NCI-H510A treated with DMSO at 0.1 percent for 48 hours (cell line): ENCODE measurements around the gene TEX29.

ENCODE experiments used
- DNase-seq: peaks from one replicate; lab custom pipeline; 2025; lab: John Stamatoyannopoulos, UW

TEX29 gene

DNA sequence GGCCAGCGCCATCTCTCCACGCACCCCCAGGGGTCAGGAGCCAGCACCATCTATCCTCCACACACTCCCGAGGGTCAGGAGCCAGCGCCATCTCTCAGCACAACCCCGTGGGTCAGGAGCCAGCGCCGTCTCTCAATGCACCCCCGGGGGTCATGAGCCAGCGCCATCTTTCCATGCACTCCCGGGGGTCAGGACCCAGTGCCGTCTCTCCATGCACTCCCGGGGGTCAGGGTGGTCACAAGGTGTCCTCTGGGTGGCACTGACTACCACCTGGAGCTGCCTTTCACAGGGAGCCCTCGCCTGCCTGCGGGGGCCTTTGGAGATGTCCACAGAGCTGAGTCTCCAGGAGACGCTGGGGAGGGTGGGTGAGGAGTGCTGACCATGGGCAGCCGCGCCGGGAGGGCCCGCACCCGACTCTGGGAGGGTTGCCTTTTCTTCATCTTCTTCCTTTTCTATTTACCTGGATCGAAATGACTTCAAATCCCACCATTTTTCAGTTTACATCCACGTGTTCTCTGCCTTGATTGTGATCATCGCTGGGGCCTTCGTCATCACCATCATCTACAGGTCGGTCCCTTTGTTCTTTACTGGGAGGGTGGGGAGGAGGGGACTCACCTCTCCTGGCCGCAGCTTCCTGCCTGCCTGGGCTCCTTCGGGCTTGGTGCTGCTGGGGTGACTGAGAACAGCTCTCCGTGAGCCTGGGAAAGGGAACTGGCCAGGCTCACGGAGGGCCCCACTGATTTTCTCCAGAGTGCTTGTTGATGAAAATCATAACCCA is 19.1 kb downstream of the TEX29 start:
- no peak for DNase-seq

GRCh38 chr13:111341886-111342285 is 21.4 kb downstream of the TEX29 start:
- DNase-seq = no peak

DNA sequence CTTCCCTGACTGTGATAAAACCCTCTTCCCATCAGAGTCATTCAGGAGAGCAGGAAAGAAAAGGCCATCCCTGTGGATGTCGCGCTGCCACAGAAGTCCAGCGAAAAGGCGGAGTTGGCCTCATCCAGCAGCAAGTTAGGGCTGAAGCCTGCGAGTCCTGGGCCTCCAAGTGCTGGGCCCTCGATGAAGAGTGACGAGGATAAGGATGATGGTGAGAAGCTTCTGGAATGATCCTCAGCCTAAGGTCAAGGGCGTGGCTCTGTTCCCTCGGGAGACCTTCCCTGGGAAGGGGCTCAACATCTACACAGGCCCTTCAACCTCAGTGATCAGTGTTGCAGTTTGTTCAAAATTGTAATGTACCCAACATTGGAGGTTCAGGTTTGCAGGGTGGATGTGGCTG is 22.3 kb downstream of the TEX29 start:
- no peak for DNase-seq

- no peak for DNase-seq
Observed at GRCh38 chr13:111343186-111343805, 22.9 kb downstream of the TEX29 start.

DNA sequence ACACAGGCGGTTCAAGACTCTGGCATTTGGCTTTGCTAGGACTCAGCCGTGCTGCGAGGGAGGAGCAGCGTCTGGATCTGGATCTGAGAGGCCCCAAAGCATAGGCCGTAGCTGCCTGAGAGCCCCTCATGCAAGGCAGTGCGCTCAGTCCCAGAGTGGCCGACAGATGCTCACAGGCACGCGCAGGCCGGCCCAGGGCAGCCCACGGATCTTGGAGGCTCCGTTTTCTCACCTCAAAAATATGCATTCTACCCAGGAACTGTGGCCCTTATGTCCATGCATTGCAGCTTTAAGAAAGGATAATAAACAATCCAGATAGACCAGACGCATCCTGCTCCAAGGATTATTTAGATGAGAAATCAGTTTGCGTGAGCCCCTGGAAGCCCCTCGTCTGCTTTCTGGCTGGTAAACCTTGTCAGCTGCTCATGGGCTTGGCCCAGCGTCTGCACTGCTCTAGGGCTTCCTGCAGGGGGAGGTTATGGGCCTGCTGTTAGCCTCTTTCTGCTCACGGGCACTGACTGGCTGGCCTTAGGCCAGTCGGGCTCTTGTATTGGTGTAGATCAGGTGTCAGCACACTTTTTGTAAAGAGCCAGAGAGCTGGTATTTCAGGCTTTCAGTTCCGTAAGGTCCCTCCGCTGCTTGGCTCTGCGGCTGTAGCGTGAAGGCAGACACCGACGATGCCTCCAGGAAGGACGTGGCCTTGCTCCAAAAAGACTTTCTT is 24.2 kb downstream of the TEX29 start:
- peak; percentile 90 for DNase-seq

DNA sequence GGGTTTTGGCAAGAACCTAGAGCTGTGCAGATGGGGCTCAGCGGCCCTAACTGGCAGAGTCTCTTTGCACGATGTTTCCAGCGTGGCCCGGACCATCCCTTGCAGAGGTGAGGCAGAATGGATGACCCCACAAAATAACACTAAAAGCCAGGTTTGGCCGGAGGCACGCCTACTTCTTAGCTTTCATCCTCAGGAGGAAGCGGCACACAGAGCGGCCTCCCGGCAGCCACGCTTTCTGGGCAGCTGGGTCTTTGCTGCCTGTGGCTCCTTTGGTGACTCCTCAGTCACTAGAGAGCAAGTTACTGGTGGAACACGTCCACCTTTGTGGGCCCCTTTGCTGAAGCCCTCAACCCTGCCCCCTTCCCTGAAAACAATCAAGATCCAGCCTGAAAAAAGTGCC is 25.2 kb downstream of the TEX29 start:
- no peak for DNase-seq

- DNase-seq = no peak
Observed at GRCh38 chr13:111346101-111346680, 25.7 kb downstream of the TEX29 start.

DNA sequence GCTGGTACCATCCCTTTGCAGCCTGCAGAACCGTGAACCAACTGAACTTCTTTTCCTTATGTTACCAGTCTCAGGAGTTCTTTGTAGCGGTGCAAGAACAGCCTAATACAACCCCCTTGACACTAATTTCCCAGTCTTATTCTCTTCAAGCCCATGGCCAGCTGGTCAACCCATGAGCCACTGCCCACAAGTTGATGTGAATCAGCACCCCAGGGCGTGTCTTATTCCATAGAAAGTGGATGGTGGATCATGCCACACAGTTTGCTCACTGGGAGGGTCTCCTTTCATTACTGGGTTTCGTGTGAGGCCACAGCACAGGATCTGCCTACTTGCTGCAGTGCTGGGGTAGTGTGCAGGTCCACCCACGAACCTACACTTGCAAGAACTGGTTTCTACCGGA is 27.0 kb downstream of the TEX29 start:
- DNase-seq = no peak

- DNase-seq = no peak
Observed at GRCh38 chr13:111353508-111353907, 33.1 kb downstream of the TEX29 start.

DNA sequence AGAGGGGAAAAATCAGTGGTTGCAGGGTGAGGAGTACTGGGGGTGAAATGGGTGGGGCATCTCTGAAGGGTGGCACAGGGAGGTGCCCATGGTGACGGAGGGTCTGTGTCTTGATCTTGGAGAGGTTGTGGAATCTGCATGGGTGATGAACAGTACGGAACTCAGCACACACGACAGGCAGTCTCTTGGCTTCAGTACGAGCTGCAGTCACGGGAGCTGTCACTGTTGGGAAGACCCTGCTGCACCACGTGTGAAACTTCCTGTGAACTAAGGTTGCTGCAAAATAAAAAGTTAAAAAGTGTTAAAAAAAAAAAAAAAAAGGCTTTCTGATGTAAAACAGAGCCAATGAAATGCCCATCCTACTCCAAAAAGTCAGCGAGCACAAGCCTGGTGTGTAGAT is 34.3 kb downstream of the TEX29 start:
- no peak for DNase-seq

- DNase-seq = no peak
Observed at GRCh38 chr13:111356795-111357194, 36.4 kb downstream of the TEX29 start.

GRCh38 chr13:111359237-111359915 is 38.9 kb downstream of the TEX29 start:
- no peak for DNase-seq

GRCh38 chr13:111359930-111360329 is 39.5 kb downstream of the TEX29 start:
- no peak for DNase-seq

- no peak for DNase-seq
Observed at GRCh38 chr13:111360452-111360851, 40.0 kb downstream of the TEX29 start.

GRCh38 chr13:111361046-111361872 is 40.8 kb downstream of the TEX29 start:
- DNase-seq = no peak

DNA sequence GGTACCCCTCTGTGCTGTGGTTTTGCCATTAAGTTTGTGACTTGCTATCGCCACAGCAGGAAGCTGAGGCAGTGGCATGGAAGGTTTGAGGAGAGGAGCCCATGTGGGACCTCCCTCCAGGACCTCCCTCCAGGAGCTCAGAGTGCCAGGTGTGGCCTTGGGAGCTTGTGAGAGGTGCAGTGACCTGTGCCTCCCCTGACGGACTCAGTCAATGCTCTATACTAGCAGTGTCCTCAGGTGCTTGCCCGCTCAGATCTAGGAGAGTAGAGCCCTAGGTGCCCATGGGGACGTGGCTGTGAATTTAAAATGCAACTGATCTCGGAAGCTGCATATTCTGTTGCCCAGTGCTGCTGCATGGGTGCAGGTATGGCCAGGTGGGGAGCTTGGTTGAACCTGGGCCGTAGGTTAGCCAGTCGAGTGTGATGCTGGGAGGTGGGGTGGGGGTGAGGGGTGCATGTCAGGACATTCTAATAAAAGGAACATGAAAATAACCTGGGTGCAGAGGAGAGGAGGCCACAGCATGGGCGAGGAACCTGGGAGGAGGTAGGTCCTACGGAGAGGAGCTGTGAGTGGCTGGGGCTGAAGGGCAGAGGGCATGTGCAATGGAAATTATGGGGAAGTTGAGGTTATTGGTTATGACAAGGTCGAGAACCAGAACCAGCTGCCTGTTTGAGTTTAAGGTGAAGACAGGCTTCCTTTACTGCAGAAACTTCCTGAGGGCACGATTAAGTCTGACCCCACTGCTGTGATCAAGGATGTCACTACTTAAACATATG is 41.6 kb downstream of the TEX29 start:
- DNase-seq = no peak

DNA sequence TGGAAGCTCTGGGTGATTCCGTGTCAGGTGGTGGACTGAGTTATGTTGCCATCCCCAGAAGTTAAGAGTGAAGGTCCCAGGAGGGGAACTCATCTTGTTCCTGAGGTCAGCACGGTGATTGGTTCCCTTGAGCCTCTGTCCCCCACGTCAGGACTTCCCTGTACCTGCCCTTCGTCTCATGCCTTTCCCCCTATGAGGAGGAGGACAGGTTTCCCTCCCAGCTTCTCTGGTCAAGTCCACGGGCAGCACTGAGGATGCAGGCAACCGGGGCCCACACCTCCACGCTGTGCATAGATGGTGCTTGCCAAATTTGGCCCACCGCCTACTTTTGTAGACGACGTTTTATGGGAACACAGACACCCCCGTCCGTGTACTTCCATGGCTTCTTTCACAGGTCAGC is 42.7 kb downstream of the TEX29 start:
- DNase-seq = no peak

DNA sequence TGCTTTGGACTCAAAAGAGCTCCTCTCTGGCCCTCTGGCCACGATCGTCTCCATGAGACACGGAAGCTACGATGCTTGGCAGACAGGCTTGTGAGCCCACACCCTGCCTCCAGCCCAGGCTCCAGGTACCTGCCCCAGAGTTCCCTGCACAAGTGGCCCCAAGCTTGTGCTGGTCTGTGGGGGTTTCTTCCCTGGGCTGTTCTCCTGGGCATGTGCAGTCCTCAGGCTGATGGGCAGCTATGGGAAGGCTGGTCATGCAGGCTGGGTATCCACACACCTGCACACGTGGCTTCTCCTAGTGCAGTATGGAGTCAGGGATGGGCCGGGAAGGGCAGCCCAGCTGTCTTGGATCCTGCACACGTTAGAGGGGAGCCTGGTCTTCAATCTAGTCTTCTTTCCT is 43.1 kb downstream of the TEX29 start:
- no peak for DNase-seq

GRCh38 chr13:111365149-111366005 is 44.9 kb downstream of the TEX29 start:
- DNase-seq = no peak

DNA sequence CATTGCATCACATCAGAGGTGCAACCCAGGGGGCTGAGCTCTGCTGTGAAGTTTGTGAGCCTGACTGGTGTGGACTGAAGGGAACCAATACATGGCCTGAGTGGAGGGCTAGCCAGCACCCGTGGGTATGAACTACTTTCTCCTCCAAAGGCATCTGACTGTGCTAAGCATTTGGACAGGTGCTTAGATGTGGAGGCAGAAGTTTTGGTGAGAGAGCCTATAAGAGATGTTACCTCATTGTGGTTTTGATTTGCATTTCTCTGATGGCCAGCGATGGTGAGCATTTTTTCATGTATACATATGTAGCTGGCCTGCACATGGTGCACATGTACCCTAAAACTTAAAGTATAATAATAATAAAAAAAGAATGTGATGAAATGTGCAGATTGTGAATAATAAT is 46.9 kb downstream of the TEX29 start:
- no peak for DNase-seq
